Activated CD4-positive, alpha-beta T cell treated with anti-CD3 and anti-CD28 coated beads, Interleukin-2, amount 50 U/mL, for 48 hours (primary cell): Measurements from ENCODE around the gene P2RX2.

ENCODE experiments used
- DNase-seq, 2 experiments: peaks; one replicate each; pipeline ENCODE4 v3.0.0-alpha.2; 2020

The P2RX2 gene

GRCh38 chr12:132621657-132622435 is 3.3 kb downstream of the P2RX2 start:
- DNase-seq, result no peak

- no peak for DNase-seq
Measured at GRCh38 chr12:132622437-132623071, 4.0 kb downstream of the P2RX2 start.

- no peak for DNase-seq
Measured at GRCh38 chr12:132623072-132623869, 4.7 kb downstream of the P2RX2 start.

- no peak for DNase-seq
Measured at GRCh38 chr12:132624186-132624855, 5.7 kb downstream of the P2RX2 start.

- DNase-seq, result no peak
Measured at GRCh38 chr12:132624910-132625630, 6.5 kb downstream of the P2RX2 start.

GRCh38 chr12:132625731-132626430 is 7.3 kb downstream of the P2RX2 start:
- no peak for DNase-seq

- no peak for DNase-seq
Measured at GRCh38 chr12:132629330-132629729, 10.8 kb downstream of the P2RX2 start.

GRCh38 chr12:132630672-132631071 is 12.1 kb downstream of the P2RX2 start:
- no peak for DNase-seq

GRCh38 chr12:132631666-132632065 is 13.1 kb downstream of the P2RX2 start:
- no peak for DNase-seq

- no peak for DNase-seq
Measured at GRCh38 chr12:132632521-132633228, 14.1 kb downstream of the P2RX2 start.

GRCh38 chr12:132633398-132633797 is 14.8 kb downstream of the P2RX2 start:
- no peak for DNase-seq

GRCh38 chr12:132633901-132634300 is 15.3 kb downstream of the P2RX2 start:
- DNase-seq, result no peak

- DNase-seq, result no peak
Measured at GRCh38 chr12:132634411-132634990, 15.9 kb downstream of the P2RX2 start.

GRCh38 chr12:132635076-132635955 is 16.7 kb downstream of the P2RX2 start:
- no peak for DNase-seq

GRCh38 chr12:132637811-132638210 is 19.2 kb downstream of the P2RX2 start:
- no peak for DNase-seq

- DNase-seq, result no peak
Measured at GRCh38 chr12:132638541-132639408, 20.2 kb downstream of the P2RX2 start.

- DNase-seq, result no peak
Measured at GRCh38 chr12:132639956-132640520, 21.5 kb downstream of the P2RX2 start.

GRCh38 chr12:132640936-132641335 is 22.4 kb downstream of the P2RX2 start:
- DNase-seq, result no peak
